HCT116 (cell line): ENCODE data around the gene KANK4. TPM values are rescaled to one million over a fixed set of nuclear protein-coding genes. Genes with fewer than 3 reads are reported as not detected.

Source experiments
- ATAC-seq: fragments of 200-7000 bp; cut with Tn5 transposase; 2 replicates; pipeline ENCODE4 v1.9.1; 2020; ENCODE audit warnings: mild to moderate bottlenecking, moderate library complexity
- BruUV-seq: library from RNA; stranded (reverse); fragments of 400-500 nt; replicated peaks from 2 replicates; lab custom pipeline; 2021; lab: Mats Ljungman, UMichigan
- CTCF ChIA-PET: fragments of 300-600 bp; sonication (Branson Sonifier 250); formaldehyde crosslinking; loops from one replicate; lab custom pipeline; 2021; ENCODE audit warnings: antibody characterized with exemption; lab: Charles Lee
- POLR2A ChIA-PET: fragments of 300-600, 350-600 bp; sonication (Branson Sonifier 250); formaldehyde crosslinking; loops from one replicate; lab custom pipeline; 2021; ENCODE audit warnings: antibody characterized with exemption; lab: Charles Lee
- RAD21 ChIA-PET, 2 experiments: fragments of 300-600 bp; sonication (Branson Sonifier 250); formaldehyde crosslinking; loops; one replicate each; lab custom pipeline; 2023; ENCODE audit warnings: low total read pairs in 2 of 2; ENCODE audit not compliant: uncharacterized antibody in 2 of 2, unreplicated experiment in 2 of 2, low non-redundant PET in 1 of 2; lab: Charles Lee
- DNase-seq: peaks from one replicate; pipeline ENCODE4 v3.0.0-alpha.2; 2010; ENCODE audit warnings: low read depth, low spot score
- H2AFZ ChIP-seq: fragments of 200-600 bp; shearing (Covaris generic), sonication (generic); 2 replicates; pipeline ENCODE4 v1.6.1; 2017; ENCODE audit warnings: low read depth, mixed run types, mixed read lengths, antibody characterized with exemption, low read length; ENCODE audit not compliant: poor library complexity, severe bottlenecking
- H3K27ac ChIP-seq: 2 replicates; pipeline ENCODE4 v1.5.1; 2012; ENCODE audit warnings: low read depth, low read length
- H3K27me3 ChIP-seq: fragments of 200-600 bp; sonication (generic); 2 replicates; pipeline ENCODE4 v1.6.1; 2016; ENCODE audit warnings: mixed run types, low read length, mixed read lengths; ENCODE audit not compliant: insufficient read depth
- H3K36me3 ChIP-seq, 2 experiments: fragments of 200-500 bp in 1 of 2; fragments of 200-600 bp in 1 of 2; sonication (Bioruptor generic) in 1 of 2; sonication (generic) in 1 of 2; 2 replicates each; pipeline versions ENCODE4 v1.5.1 to v1.6.1; 2014 to 2016; ENCODE audit warnings: low read length in 2 of 2, inconsistent platforms in 1 of 2, mixed read lengths in 1 of 2, mixed run types in 1 of 2; ENCODE audit not compliant: insufficient read depth in 2 of 2, control insufficient read depth in 1 of 2
- H3K4me1 ChIP-seq, 2 experiments: fragments of 200-600 bp in 1 of 2; sonication (generic) in 1 of 2; 2 replicates each; pipeline versions ENCODE4 v1.5.1 to v1.6.1; 2012 to 2017; ENCODE audit warnings: low read length in 2 of 2, inconsistent platforms in 1 of 2, mild to moderate bottlenecking in 1 of 2, mixed read lengths in 1 of 2, mixed run types in 1 of 2, moderate library complexity in 1 of 2; ENCODE audit not compliant: insufficient read depth in 2 of 2, control insufficient read depth in 1 of 2
- H3K4me2 ChIP-seq: fragments of 200-600 bp; sonication (generic); 2 replicates; pipeline ENCODE4 v1.6.1; 2017; ENCODE audit warnings: mixed run types, low read length, mixed read lengths
- H3K4me3 ChIP-seq, 2 experiments: fragments of 200-600 bp in 1 of 2; sonication (generic) in 1 of 2; replicated peaks in 1 of 2; 2 replicates each; pipeline ENCODE4 v1.5.1; 2011 to 2016; ENCODE audit warnings: low read length in 2 of 2, control low read depth in 1 of 2, low read depth in 1 of 2, mild to moderate bottlenecking in 1 of 2, mixed read lengths in 1 of 2, mixed run types in 1 of 2
- H3K79me2 ChIP-seq: fragments of 200-600 bp; sonication (generic); 2 replicates; pipeline ENCODE4 v1.6.1; 2017; ENCODE audit warnings: mild to moderate bottlenecking, mixed run types, low read length, moderate library complexity, mixed read lengths; ENCODE audit not compliant: insufficient read depth
- H3K9ac ChIP-seq: fragments of 200-600 bp; sonication (generic); 2 replicates; pipeline ENCODE4 v1.6.1; 2016; ENCODE audit warnings: low read length, mixed read lengths
- H3K9me2 ChIP-seq: fragments of 200-600 bp; sonication (generic), shearing (Covaris generic); 2 replicates; pipeline ENCODE4 v1.6.1; 2017; ENCODE audit warnings: mixed run types, mild to moderate bottlenecking, moderate library complexity; ENCODE audit not compliant: insufficient read depth
- H3K9me3 ChIP-seq, 2 experiments: fragments of 200-500 bp in 1 of 2; fragments of 200-600 bp in 1 of 2; sonication (Bioruptor generic) in 1 of 2; sonication (generic) in 1 of 2; 2 replicates each; pipeline ENCODE4 v1.6.1; 2014 to 2017; ENCODE audit warnings: low read length in 2 of 2, mixed read lengths in 2 of 2, inconsistent platforms in 1 of 2, low read depth in 1 of 2, mild to moderate bottlenecking in 1 of 2, mixed run types in 1 of 2, moderate library complexity in 1 of 2; ENCODE audit not compliant: control insufficient read depth in 1 of 2, insufficient read depth in 1 of 2
- H4K20me1 ChIP-seq: fragments of 200-600 bp; sonication (generic), shearing (Covaris generic); 2 replicates; pipeline ENCODE4 v1.6.1; 2017; ENCODE audit warnings: mixed run types, mild to moderate bottlenecking, moderate library complexity; ENCODE audit not compliant: insufficient read depth
- ATF3 ChIP-seq: IDR thresholded peaks from 2 replicates; pipeline ENCODE4 v1.6.1; 2012
- CEBPB ChIP-seq: IDR thresholded peaks from 2 replicates; pipeline ENCODE4 v1.6.1; 2012; ENCODE audit warnings: low read depth
- CTCF ChIP-seq, 3 experiments: fragments of 200-600 bp in 1 of 3; sonication (generic) in 1 of 3; IDR thresholded peaks in 2 of 3; conservative IDR thresholded peaks in 1 of 3; 2 replicates each; pipeline ENCODE4 v1.5.1; 2012 to 2017; ENCODE audit warnings: low read depth in 2 of 3, low read length in 2 of 3, antibody characterized with exemption in 1 of 3, borderline replicate concordance in 1 of 3, control low read depth in 1 of 3, mild to moderate bottlenecking in 1 of 3, mixed read lengths in 1 of 3, mixed run types in 1 of 3, moderate library complexity in 1 of 3; ENCODE audit not compliant: insufficient read depth in 1 of 3
- EGR1 ChIP-seq: IDR thresholded peaks from 2 replicates; pipeline ENCODE4 v1.6.1; 2012; ENCODE audit warnings: low read depth
- ELF1 ChIP-seq: IDR thresholded peaks from 2 replicates; pipeline ENCODE4 v1.6.1; 2012; ENCODE audit warnings: low read depth, borderline replicate concordance
- JUND ChIP-seq: IDR thresholded peaks from 2 replicates; pipeline ENCODE4 v1.6.1; 2012
- REST ChIP-seq: IDR thresholded peaks from 2 replicates; pipeline ENCODE4 v1.6.1; 2012; ENCODE audit warnings: low read depth
- YY1 ChIP-seq: IDR thresholded peaks from 2 replicates; pipeline ENCODE4 v1.6.1; 2011; ENCODE audit warnings: low read length, low read depth, moderate library complexity, mild to moderate bottlenecking; ENCODE audit not compliant: insufficient replicate concordance; ENCODE audit errors: extremely low read depth
- intact Hi-C: fragments of 100-400 bp; cut with micrococcal nuclease; formaldehyde crosslinking; loops from 2 replicates; pipeline ENCODE4 v1.10.0; 2022
- total RNA-seq: library from RNA; stranded (reverse); gene quantifications from one replicate; pipeline ENCODE4 v1.2.1, GENCODE V29; 2021; ENCODE audit not compliant: unreplicated experiment

KANK4 gene
- total RNA-seq, 1 experiment from 2014 or later = not detected

- TF ChIP-seq ATF3 = no peak
- no peak for TF ChIP-seq REST
- TF ChIP-seq JUND = no peak
- no peak for TF ChIP-seq YY1
- no peak for TF ChIP-seq CEBPB
- TF ChIP-seq ELF1 = no peak
- TF ChIP-seq CTCF (IDR thresholded peaks at IDR 0.05 in 2 of 3, conservative IDR thresholded peaks at IDR 0.05 in 1 of 3; ENCODE audit: borderline replicate concordance in 1 of 3, insufficient read depth in 1 of 3, low read depth in 2 of 3, low read length in 2 of 3) = no peak
- TF ChIP-seq EGR1 = no peak
- RAD21 ChIA-PET = no interaction called here
- Histone ChIP-seq H2AFZ (no peak overlapping the region), H4K20me1 (no peaks in the 10 kb centered on the region), H3K79me2 (no peaks in the 10 kb centered on the region), H3K9ac (no peak overlapping the region), H3K9me2 (no peaks in the 10 kb centered on the region), H3K9me3 (no peaks in the 10 kb centered on the region), H3K27me3 (no peaks in the 10 kb centered on the region), H3K27ac (no peak overlapping the region), H3K36me3 (no peaks in the 10 kb centered on the region), H3K4me3 (no peak overlapping the region), H3K4me1 (no peaks in the 10 kb centered on the region), H3K4me2 (no peak overlapping the region)
- no peak for ATAC-seq
- no TSS peak for BruUV-seq
- POLR2A ChIA-PET = no interaction called here
- intact Hi-C loops = no loop called here
- DNase-seq = no peak
- CTCF ChIA-PET = no interaction called here
These were observed 43.1 kb upstream of the KANK4 start for GRCh38 chr1:62362061-62362917.
